Large intestine (tissue), 3 donors: ENCODE measurements around the gene CCDC127. TPM values are rescaled to one million over a fixed set of nuclear protein-coding genes. Genes with fewer than 3 reads are reported as not detected.
"Not testable (repeated sequence)": the region's sequence is repeated elsewhere in the genome, so short reads cannot be mapped to it uniquely, and the experiment has no call there.

Experiments
- DNase-seq, 2 donors: peaks; one replicate each; pipeline versions ENCODE4 v3.0.0 to v3.0.0-alpha.2; 2013
- H3K27ac ChIP-seq: one replicate; pipeline ENCODE4 v1.5.1; 2013; ENCODE audit warnings: low read length
- H3K27me3 ChIP-seq: 2 replicates; pipeline ENCODE4 v1.6.1; 2013; ENCODE audit warnings: low read length; ENCODE audit not compliant: control insufficient read depth, insufficient read depth
- H3K36me3 ChIP-seq: 2 replicates; pipeline ENCODE4 v1.6.1; 2013; ENCODE audit warnings: low read length; ENCODE audit not compliant: control insufficient read depth, insufficient read depth
- H3K4me1 ChIP-seq: one replicate; pipeline ENCODE4 v1.6.1; 2013; ENCODE audit warnings: low read length; ENCODE audit not compliant: control insufficient read depth, insufficient read depth
- H3K4me3 ChIP-seq: one replicate; pipeline ENCODE4 v1.5.1; 2013; ENCODE audit warnings: low read length
- H3K9me3 ChIP-seq: one replicate; pipeline ENCODE4 v1.6.1; 2013; ENCODE audit warnings: mild to moderate bottlenecking, low read depth, low read length, moderate library complexity; ENCODE audit not compliant: control insufficient read depth
- WGBS: methylation state at CpG from one replicate; pipeline ENCODE4 v1.1.5; 2013; ENCODE audit warnings: low lambda C conversion rate; ENCODE audit not compliant: insufficient coverage; 5-methylcytosine and 5-hydroxymethylcytosine counted together
- polyA plus RNA-seq: library from polyadenylated mRNA; unstranded; fragments of 120-200 nt; gene quantifications from one replicate; pipeline ENCODE4 v1.2.1, GENCODE V29; 2013

CCDC127 gene
- polyA plus RNA-seq, 1 donor: 6.9 TPM

- H3K4me3 ChIP-seq: no peak overlapping the region
- peaks cover 28% of the 10 kb centered on the region for H3K36me3 ChIP-seq
- H3K4me1 ChIP-seq: no peaks in the 10 kb centered on the region
Observed at GRCh38 chr5:204462-204861, 13.5 kb downstream of the CCDC127 start.

GRCh38 chr5:204001-204400, 14.0 kb downstream of the CCDC127 start:
- WGBS: no CpG with 5 or more reads among the region's 6 CpGs
- DNase-seq: no peak

More at GRCh38 chr5:204462-204861, 13.5 kb downstream of the CCDC127 start:
- H3K27ac ChIP-seq: no peak overlapping the region
- H3K27me3 ChIP-seq: no peaks in the 10 kb centered on the region
- DNase-seq: no peak
- no peaks in the 10 kb centered on the region for H3K9me3 ChIP-seq

GRCh38 chr5:203246-203930, 14.6 kb downstream of the CCDC127 start:
- Histone ChIP-seq H3K9me3 (no peaks in the 10 kb centered on the region), H3K27ac (no peak overlapping the region), H3K4me3 (no peak overlapping the region), H3K36me3 (peaks cover 30% of the 10 kb centered on the region), H3K4me1 (no peaks in the 10 kb centered on the region), H3K27me3 (no peaks in the 10 kb centered on the region)
- no peak for DNase-seq
- 100% methylated on average over 1 of the region's 26 CpGs for WGBS

More at GRCh38 chr5:204001-204400, 14.0 kb downstream of the CCDC127 start:
- peaks cover 28% of the 10 kb centered on the region for H3K36me3 ChIP-seq
- no peak overlapping the region for H3K27ac ChIP-seq
- no peaks in the 10 kb centered on the region for H3K4me1 ChIP-seq
- no peaks in the 10 kb centered on the region for H3K9me3 ChIP-seq
- H3K27me3 ChIP-seq: no peaks in the 10 kb centered on the region
- H3K4me3 ChIP-seq: no peak overlapping the region

GRCh38 chr5:201672-202071, 16.3 kb downstream of the CCDC127 start:
- Histone ChIP-seq H3K36me3 (peaks cover 27% of the 10 kb centered on the region), H3K27ac (no peak overlapping the region), H3K4me1 (no peaks in the 10 kb centered on the region), H3K27me3 (no peaks in the 10 kb centered on the region), H3K9me3 (no peaks in the 10 kb centered on the region), H3K4me3 (no peak overlapping the region)
- DNase-seq: no peak
- 93% methylated on average over 2 of the region's 8 CpGs for WGBS

- H3K9me3 ChIP-seq: no peaks in the 10 kb centered on the region
- no peaks in the 10 kb centered on the region for H3K4me1 ChIP-seq
- no CpG with 5 or more reads among the region's 4 CpGs for WGBS
- no peak overlapping the region for H3K4me3 ChIP-seq
- H3K27ac ChIP-seq: no peak overlapping the region
- DNase-seq: no peak
- peaks cover 25% of the 10 kb centered on the region for H3K36me3 ChIP-seq
- no peaks in the 10 kb centered on the region for H3K27me3 ChIP-seq
Observed at GRCh38 chr5:200985-201384, 17.0 kb downstream of the CCDC127 start.

- Histone ChIP-seq H3K4me3 (no peak overlapping the region), H3K36me3 (peaks cover 16% of the 10 kb centered on the region), H3K4me1 (no peaks in the 10 kb centered on the region), H3K27me3 (no peaks in the 10 kb centered on the region), H3K27ac (no peak overlapping the region), H3K9me3 (no peaks in the 10 kb centered on the region)
- DNase-seq: no peak
- 100% methylated on average over 1 of the region's 23 CpGs for WGBS
Observed at GRCh38 chr5:199950-200645, 17.9 kb downstream of the CCDC127 start.

GRCh38 chr5:199197-199949, 18.6 kb downstream of the CCDC127 start:
- no peak overlapping the region for H3K27ac ChIP-seq
- peaks cover 13% of the 10 kb centered on the region for H3K36me3 ChIP-seq
- no CpG with 5 or more reads among the region's 16 CpGs for WGBS
- H3K4me1 ChIP-seq: no peaks in the 10 kb centered on the region
- DNase-seq: no peak
- H3K4me3 ChIP-seq: no peak overlapping the region
- H3K9me3 ChIP-seq: no peaks in the 10 kb centered on the region
- no peaks in the 10 kb centered on the region for H3K27me3 ChIP-seq

GRCh38 chr5:198516-199196, 19.3 kb downstream of the CCDC127 start:
- Histone ChIP-seq H3K27me3 (no peaks in the 10 kb centered on the region), H3K27ac (no peak overlapping the region), H3K4me1 (no peaks in the 10 kb centered on the region), H3K36me3 (peaks cover 7% of the 10 kb centered on the region), H3K9me3 (no peaks in the 10 kb centered on the region), H3K4me3 (no peak overlapping the region)
- WGBS: 80% methylated on average over 1 of the region's 21 CpGs
- no peak for DNase-seq

GRCh38 chr5:197892-198489, 20.0 kb downstream of the CCDC127 start:
- DNase-seq: no peak
- H3K27me3 ChIP-seq: peaks cover under 1% of the 10 kb centered on the region
- H3K36me3 ChIP-seq: peaks cover 2% of the 10 kb centered on the region
- H3K4me1 ChIP-seq: no peaks in the 10 kb centered on the region
- no peak overlapping the region for H3K27ac ChIP-seq
- no peak overlapping the region for H3K4me3 ChIP-seq
- no CpG with 5 or more reads among the region's 12 CpGs for WGBS
- no peaks in the 10 kb centered on the region for H3K9me3 ChIP-seq

GRCh38 chr5:197031-197430, 20.9 kb downstream of the CCDC127 start:
- not testable (repeated sequence) for DNase-seq, H3K9me3 ChIP-seq, H3K36me3 ChIP-seq, H3K27ac ChIP-seq, H3K4me3 ChIP-seq, H3K4me1 ChIP-seq
- WGBS: no CpG with 5 or more reads among the region's 18 CpGs
- peaks cover 10% of the 10 kb centered on the region for H3K27me3 ChIP-seq
